B cell (primary cell): ENCODE results near the gene LANCL2. TPM values are rescaled to one million over a fixed set of nuclear protein-coding genes. Genes with fewer than 3 reads are reported as not detected.

ENCODE experiments used
- ATAC-seq: fragments of 200-7000 bp; cut with Tn5 transposase; one replicate; pipeline ENCODE4 v1.10.0; 2021; ENCODE audit warnings: low read depth, mild to moderate bottlenecking, moderate number of reproducible peaks, moderate library complexity
- CTCF ChIA-PET: fragments of 350-600 bp; sonication (Branson Sonifier 250); formaldehyde crosslinking; loops from one replicate; lab custom pipeline; 2021; ENCODE audit warnings: antibody characterized with exemption, inconsistent platforms; lab: Charles Lee
- POLR2A ChIA-PET: fragments of 350-600 bp; sonication (Branson Sonifier 250); formaldehyde crosslinking; loops from one replicate; lab custom pipeline; 2021; ENCODE audit warnings: antibody characterized with exemption; lab: Charles Lee
- DNase-seq: peaks from one replicate; pipeline ENCODE4 v3.0.0; 2013
- H2AFZ ChIP-seq: 2 replicates; pipeline ENCODE4 v1.6.1; 2012; ENCODE audit warnings: mild to moderate bottlenecking, low read depth, low read length; ENCODE audit not compliant: insufficient read depth, poor library complexity, severe bottlenecking
- H3K27ac ChIP-seq, 2 donors: 1 replicate in 1 of 2; 2 replicates in 1 of 2; pipeline ENCODE4 v1.5.1; 2012 to 2013; ENCODE audit warnings: low read length in 2 of 2, mild to moderate bottlenecking in 2 of 2, moderate library complexity in 1 of 2
- H3K27me3 ChIP-seq, 4 experiments: fragments of 200-600 bp in 1 of 4; sonication (generic) in 1 of 4; replicated peaks in 1 of 4; 1 replicate in 2 of 4; 2 replicates in 2 of 4; pipeline versions ENCODE4 v1.6.1 to v1.7.0; 2013 to 2016; ENCODE audit warnings: low read length in 3 of 4, mild to moderate bottlenecking in 2 of 4, mixed read lengths in 1 of 4, moderate library complexity in 1 of 4; ENCODE audit not compliant: insufficient read depth in 4 of 4, control insufficient read depth in 3 of 4; ENCODE audit errors: control extremely low read depth in 1 of 4
- H3K36me3 ChIP-seq, 2 experiments: replicated peaks in 1 of 2; 1 replicate in 1 of 2; 2 replicates in 1 of 2; pipeline versions ENCODE4 v1.6.1 to v1.7.1; 2013; ENCODE audit warnings: low read length in 1 of 2; ENCODE audit not compliant: insufficient read depth in 2 of 2, control insufficient read depth in 1 of 2; ENCODE audit errors: control extremely low read depth in 1 of 2, extremely low read depth in 1 of 2
- H3K4me1 ChIP-seq, 2 donors: fragments of 200-600 bp in 1 of 2; sonication (generic) in 1 of 2; 1 replicate in 1 of 2; 2 replicates in 1 of 2; pipeline versions ENCODE4 v1.5.1 to v1.6.1; 2013 to 2017; ENCODE audit warnings: low read length in 2 of 2; ENCODE audit not compliant: control insufficient read depth in 2 of 2, insufficient read depth in 2 of 2
- H3K4me2 ChIP-seq: replicated peaks from 2 replicates; pipeline ENCODE3; 2012; ENCODE audit warnings: mild to moderate bottlenecking, low read depth, low read length; ENCODE audit not compliant: poor library complexity, severe bottlenecking
- H3K4me3 ChIP-seq, 5 experiments: fragments of 200-600 bp in 1 of 5; sonication (generic) in 1 of 5; 1 replicate in 3 of 5; 2 replicates in 2 of 5; pipeline versions ENCODE4 v1.5.1 to v1.7.0; 2011 to 2016; ENCODE audit warnings: low read length in 4 of 5, mild to moderate bottlenecking in 4 of 5, low read depth in 2 of 5, control low read depth in 1 of 5, moderate library complexity in 1 of 5; ENCODE audit not compliant: insufficient read depth in 1 of 5; ENCODE audit errors: control extremely low read depth in 1 of 5, extremely low read depth in 1 of 5
- H3K79me2 ChIP-seq: fragments of 200-600 bp; sonication (generic); one replicate; pipeline ENCODE4 v1.6.0; 2016; ENCODE audit warnings: low read length; ENCODE audit not compliant: control insufficient read depth, insufficient read depth
- H3K9ac ChIP-seq: fragments of 200-600 bp; sonication (generic); 2 replicates; pipeline ENCODE4 v1.6.1; 2017; ENCODE audit warnings: mild to moderate bottlenecking, low read length, moderate library complexity
- H3K9me3 ChIP-seq, 3 donors: one replicate each; pipeline versions ENCODE4 v1.6.1 to v1.7.1; 2013; ENCODE audit warnings: low read length in 2 of 3; ENCODE audit not compliant: control insufficient read depth in 2 of 3, insufficient read depth in 1 of 3; ENCODE audit errors: control extremely low read depth in 1 of 3
- H4K20me1 ChIP-seq: 2 replicates; pipeline ENCODE4 v1.6.0; 2012; ENCODE audit warnings: mild to moderate bottlenecking, low read length; ENCODE audit not compliant: insufficient read depth, control insufficient read depth, poor library complexity, severe bottlenecking
- H3K27ac Mint-ChIP-seq: one replicate; pipeline ENCODE4 v1.8.0; 2021; ENCODE audit warnings: mixed read lengths
- H3K27me3 Mint-ChIP-seq: one replicate; pipeline ENCODE4 v1.8.0; 2021; ENCODE audit warnings: mixed read lengths
- H3K4me1 Mint-ChIP-seq: one replicate; pipeline ENCODE4 v1.8.0; 2021; ENCODE audit warnings: mixed read lengths
- H3K4me3 Mint-ChIP-seq: one replicate; pipeline ENCODE4 v1.8.0; 2021; ENCODE audit warnings: mixed read lengths
- H3K9me3 Mint-ChIP-seq: one replicate; pipeline ENCODE4 v1.8.0; 2022; ENCODE audit warnings: mixed read lengths; ENCODE audit not compliant: insufficient read depth
- CTCF ChIP-seq: fragments of 200-600 bp; IDR thresholded peaks from one replicate; pipeline ENCODE4 v1.8.0; 2022; ENCODE audit warnings: antibody characterized with exemption, mild to moderate bottlenecking
- EZH2 ChIP-seq: IDR thresholded peaks from 2 replicates; pipeline ENCODE4 v1.6.1; 2012; ENCODE audit warnings: borderline replicate concordance, low read depth, mild to moderate bottlenecking, moderate library complexity, low read length; ENCODE audit not compliant: insufficient read depth, poor library complexity, severe bottlenecking
- WGBS: methylation state at CpG from one replicate; pipeline ENCODE4 v1.1.5; 2013; ENCODE audit warnings: missing lambda C conversion rate; ENCODE audit not compliant: insufficient coverage; 5-methylcytosine and 5-hydroxymethylcytosine counted together
- intact Hi-C: fragments of 100-400 bp; cut with micrococcal nuclease; formaldehyde crosslinking; loops from one replicate; pipeline ENCODE4 v1.10.0; 2022
- polyA plus RNA-seq: library from polyadenylated mRNA; depleted of rRNA; stranded (reverse); fragments of >200 nt; gene quantifications from 2 replicates; pipeline ENCODE4 v1.2.3, GENCODE V29; 2012
- total RNA-seq, 2 donors: library from RNA; stranded (reverse); fragments of 120-200 nt in 1 of 2; gene quantifications; 1 replicate in 1 of 2; 2 replicates in 1 of 2; pipeline versions ENCODE4 v1.2.3 to v1.2.4, GENCODE V29; 2013 to 2022

Gene LANCL2
- total and polyA plus RNA-seq, 2 donors (not counting 1 experiment from before 2014, with no cell fraction given), result 3.5 to 8.1 TPM

GRCh38 chr7:55381696-55382095, 16.6 kb downstream of the LANCL2 start:
- TF ChIP-seq CTCF (no peak), EZH2 (no peak)
- Mint-ChIP-seq H3K27ac (no peak overlapping the region), H3K4me3 (no peak overlapping the region), H3K9me3 (peaks cover 4% of the 10 kb centered on the region), H3K27me3 (no peaks in the 10 kb centered on the region), H3K4me1 (no peaks in the 10 kb centered on the region)
- ChIA-PET CTCF (interaction anchor here (0.8 kb wide), 1 partner anchor 59 kb away, joined by 3 read pairs; no protein-coding TSS in a partner anchor), POLR2A (no interaction called here)
- Histone ChIP-seq H3K36me3 (no peaks in the 10 kb centered on the region), H3K79me2 (peaks cover 42% of the 10 kb centered on the region), H3K27ac (no peak overlapping the region), H3K4me1 (no peaks in the 10 kb centered on the region), H3K27me3 (no peaks in the 10 kb centered on the region), H3K4me2 (no peak overlapping the region), H3K9me3 (peaks cover 1 to 14% (median 12%) of the 10 kb centered on the region in 3 donors), H4K20me1 (no peaks in the 10 kb centered on the region), H3K4me3 (no peak overlapping the region), H3K9ac (no peak overlapping the region), H2AFZ (no peak overlapping the region)
- ATAC-seq, result no peak
- intact Hi-C loops, result no loop called here
- WGBS, result 100% methylated on average over 2 of the region's 5 CpGs
- no peak for DNase-seq

- Mint-ChIP-seq H3K4me1 (no peaks in the 10 kb centered on the region), H3K9me3 (peaks cover 8% of the 10 kb centered on the region), H3K27ac (no peak overlapping the region), H3K4me3 (no peak overlapping the region), H3K27me3 (no peaks in the 10 kb centered on the region)
- TF ChIP-seq CTCF (no peak), EZH2 (no peak)
- Histone ChIP-seq H3K9ac (no peak overlapping the region), H3K4me1 (no peaks in the 10 kb centered on the region), H3K36me3 (no peaks in the 10 kb centered on the region), H3K4me3 (no peak overlapping the region), H3K27ac (no peak overlapping the region), H3K27me3 (no peaks in the 10 kb centered on the region), H3K9me3 (peaks cover 4 to 18% (median 14%) of the 10 kb centered on the region in 3 donors), H4K20me1 (no peaks in the 10 kb centered on the region), H2AFZ (no peak overlapping the region), H3K4me2 (no peak overlapping the region), H3K79me2 (peaks cover 39% of the 10 kb centered on the region)
- ChIA-PET POLR2A (no interaction called here), CTCF (interaction anchor here (0.8 kb wide), 1 partner anchor 59 kb away, joined by 3 read pairs; no protein-coding TSS in a partner anchor)
- intact Hi-C loops, result no loop called here
- no peak for ATAC-seq
- DNase-seq, result no peak
- 96% methylated on average over 4 of the region's 4 CpGs for WGBS
Measured at GRCh38 chr7:55382251-55382650, 17.1 kb downstream of the LANCL2 start.
